NCI-H1092 (cell line): ENCODE results near the gene LIN7A.

ENCODE experiments used
- DNase-seq: peaks from one replicate; lab custom pipeline; 2025; lab: John Stamatoyannopoulos, UW

LIN7A gene

GRCh38 chr12:80937391-80938238 is at the start of gene LIN7A:
TSS of gene LIN7A (minus strand) at chr12:80937934. CDS start at chr12:80937722, 212 bp downstream.
- DNase-seq = peak; percentile 53

- no peak for DNase-seq
Measured at GRCh38 chr12:80986224-80986623, 48.5 kb upstream of the LIN7A start.

DNA sequence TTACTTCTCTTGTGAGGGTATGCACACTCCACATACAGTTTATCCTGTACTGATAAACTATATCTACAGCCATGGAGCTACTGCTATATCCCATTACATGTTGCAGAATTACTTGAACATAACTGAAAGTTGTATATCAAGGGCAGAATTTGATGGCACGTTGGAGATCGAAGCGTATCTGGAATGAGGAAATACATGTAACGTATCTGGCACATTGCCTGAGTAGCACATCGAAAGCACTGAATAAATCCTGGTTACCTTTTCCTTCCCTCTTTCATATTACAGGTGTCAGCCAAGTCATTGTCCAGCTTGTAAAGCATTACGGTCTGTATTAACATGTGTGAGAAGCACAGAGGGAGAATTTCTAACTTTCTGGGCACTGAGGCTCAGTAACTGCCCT is 42.1 kb upstream of the LIN7A start:
- DNase-seq = no peak

DNA sequence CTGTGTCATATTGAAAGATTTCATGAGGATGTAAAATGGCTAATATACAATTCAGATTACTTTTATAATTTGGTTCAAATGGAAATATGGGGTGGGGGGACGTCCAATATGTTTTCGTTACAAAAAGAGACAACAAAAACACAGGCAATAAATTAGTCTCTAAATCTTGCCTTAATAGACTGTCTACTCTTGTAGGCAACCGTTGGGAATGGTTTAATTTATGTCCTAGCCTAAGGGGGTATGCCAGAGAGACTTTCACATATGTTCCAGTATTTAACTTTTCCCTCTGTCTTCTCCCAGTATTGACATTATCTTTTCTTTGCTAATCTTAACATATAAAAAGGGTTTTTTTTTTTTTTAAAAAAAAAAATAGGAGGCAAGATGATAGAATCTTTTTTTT is 41.5 kb upstream of the LIN7A start:
- DNase-seq = no peak

GRCh38 chr12:80977346-80977745 is 39.6 kb upstream of the LIN7A start:
- no peak for DNase-seq

GRCh38 chr12:80968326-80968725 is 30.6 kb upstream of the LIN7A start:
- no peak for DNase-seq

- no peak for DNase-seq
Measured at GRCh38 chr12:80967565-80967964, 29.8 kb upstream of the LIN7A start.

DNA sequence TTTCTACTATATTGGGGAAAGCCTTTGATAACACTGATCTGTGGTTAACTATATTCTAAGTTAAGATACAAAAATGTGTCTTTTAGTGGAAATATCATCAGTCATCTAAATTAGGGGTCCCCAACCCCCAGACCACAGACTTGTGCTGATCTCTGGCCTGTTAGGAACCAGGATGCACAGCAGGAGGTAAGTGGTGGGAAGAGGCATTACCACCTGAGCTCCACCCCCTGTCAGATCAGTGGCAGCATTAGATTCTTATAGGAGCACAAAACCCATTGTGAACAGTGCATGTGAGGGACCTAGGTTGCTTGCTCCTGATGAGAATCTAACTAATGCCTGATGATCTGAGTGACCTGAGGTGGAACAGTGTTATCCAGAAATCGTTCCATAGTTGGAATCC is 28.3 kb upstream of the LIN7A start:
- no peak for DNase-seq

GRCh38 chr12:80958162-80958561 is 20.4 kb upstream of the LIN7A start:
- DNase-seq = no peak

DNA sequence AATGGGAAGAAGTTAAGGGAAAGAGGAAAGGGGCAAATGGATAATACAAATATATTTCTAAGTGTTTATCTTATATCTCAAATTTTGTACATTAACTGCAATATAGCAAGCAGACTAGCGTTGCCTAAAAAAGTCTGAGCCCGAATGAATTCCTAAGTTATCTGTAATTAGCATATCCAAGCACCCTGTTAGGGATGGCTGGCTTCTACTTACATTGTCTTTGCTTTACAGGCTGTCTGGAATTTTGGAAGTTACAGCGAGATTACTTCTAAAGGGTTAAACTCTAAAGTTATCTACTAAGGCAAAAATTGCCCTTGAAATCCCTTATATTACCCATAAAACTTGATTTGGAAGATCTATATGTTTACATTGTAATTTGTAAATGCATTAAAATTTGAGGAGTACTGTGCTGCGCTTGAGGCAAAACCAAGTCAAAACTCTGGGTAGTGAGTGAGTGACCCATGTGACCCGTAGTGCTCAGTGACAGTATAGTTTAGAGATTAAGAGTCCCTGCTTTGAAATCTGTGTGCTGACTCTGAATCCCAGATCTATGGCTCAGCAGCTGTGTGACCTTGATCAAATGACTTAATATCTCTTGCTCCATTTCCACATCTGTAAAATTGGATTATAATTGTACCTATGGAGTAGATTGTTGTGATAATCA is 17.3 kb upstream of the LIN7A start:
- no peak for DNase-seq

DNA sequence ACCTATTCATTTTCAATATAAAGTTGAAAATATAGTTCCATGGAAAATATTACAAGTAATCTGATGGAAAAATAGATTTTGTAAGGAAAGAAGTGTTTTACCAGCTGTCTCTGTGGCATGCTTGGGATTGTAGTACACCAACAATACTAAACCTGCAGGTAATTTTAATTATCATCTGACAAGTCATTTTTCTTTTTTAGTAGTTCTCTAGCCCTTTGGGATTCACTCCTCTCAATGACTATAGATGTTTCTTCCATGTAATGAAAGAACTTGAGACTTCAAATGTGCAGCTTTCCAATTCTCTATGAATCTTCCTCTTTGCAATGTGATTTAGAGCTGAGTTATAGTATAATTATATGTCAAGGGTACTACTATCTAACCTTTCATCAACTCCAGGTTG is 14.7 kb upstream of the LIN7A start:
- no peak for DNase-seq

DNA sequence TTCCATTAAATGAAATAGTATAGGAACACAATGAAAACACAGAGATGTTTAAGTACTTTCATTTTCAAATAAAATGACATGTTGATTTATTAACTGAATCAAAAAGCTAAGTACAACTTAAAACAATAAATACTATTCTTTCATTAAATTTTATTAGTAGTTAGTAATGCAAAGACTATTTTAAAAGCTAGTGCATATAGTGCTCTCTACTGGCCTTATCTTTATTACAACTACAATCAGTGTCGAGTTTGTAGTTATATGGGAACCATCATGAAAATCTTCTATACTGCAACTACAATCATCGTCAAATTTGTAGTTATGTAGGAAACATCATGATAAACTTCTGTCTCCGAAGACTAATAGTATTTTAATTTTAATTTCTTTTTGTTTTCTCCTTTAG is 8.9 kb upstream of the LIN7A start:
- DNase-seq = no peak

GRCh38 chr12:80943338-80943737 is 5.6 kb upstream of the LIN7A start:
- DNase-seq = no peak

GRCh38 chr12:80941916-80942315 is 4.2 kb upstream of the LIN7A start:
- DNase-seq = no peak

DNA sequence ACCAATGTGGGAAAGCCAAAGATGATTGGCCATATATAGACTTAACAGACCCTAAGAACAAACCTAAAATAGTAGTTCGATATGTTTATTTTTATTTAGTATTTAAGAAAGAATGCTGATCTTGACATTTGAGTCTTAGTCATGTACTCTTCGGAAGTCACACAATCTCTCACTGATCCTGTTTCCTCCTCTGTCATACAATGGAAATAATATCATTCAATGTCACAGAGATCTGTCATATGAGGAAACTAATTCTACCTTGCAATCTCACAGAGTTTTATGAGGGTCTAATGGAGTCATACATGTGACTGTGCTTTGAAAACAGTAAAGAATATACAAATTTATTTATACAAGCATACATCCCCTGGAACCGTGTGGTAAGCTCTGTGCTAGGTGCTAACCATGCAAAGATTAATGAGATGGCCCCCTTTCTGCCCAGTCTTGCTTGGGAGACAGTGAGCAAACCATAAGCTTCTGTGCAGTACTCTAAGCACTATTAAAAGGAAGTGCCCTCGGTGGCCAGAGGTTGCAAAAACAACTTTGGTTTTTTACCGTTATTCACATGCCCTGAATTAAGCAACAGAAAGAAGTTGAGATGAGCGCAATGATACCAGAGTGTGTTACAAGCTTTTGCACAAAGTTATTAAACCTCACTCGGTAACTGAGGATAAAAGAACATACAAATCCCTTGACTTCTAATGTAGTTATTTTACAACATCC is 1.7 kb upstream of the LIN7A start:
- no peak for DNase-seq

DNA sequence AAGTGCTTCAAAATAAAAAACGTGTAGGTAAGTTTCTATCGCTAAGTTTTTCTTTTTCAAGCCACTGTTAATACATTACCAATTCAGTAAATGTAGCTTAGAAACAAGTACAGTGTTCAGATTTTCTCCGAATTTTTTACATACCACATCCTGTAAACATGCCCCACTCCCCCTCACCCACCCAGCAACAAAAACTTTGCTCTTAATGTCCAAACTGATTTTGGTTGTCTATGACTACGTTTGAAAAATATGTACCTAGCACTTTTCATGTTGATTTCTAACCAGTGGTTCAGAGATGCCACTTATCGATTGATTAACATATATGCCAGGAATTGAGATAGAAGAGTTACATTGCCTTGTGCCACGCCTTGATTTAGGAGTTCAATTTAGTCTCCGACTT is 663 bp upstream of the LIN7A start:
- DNase-seq = no peak

DNA sequence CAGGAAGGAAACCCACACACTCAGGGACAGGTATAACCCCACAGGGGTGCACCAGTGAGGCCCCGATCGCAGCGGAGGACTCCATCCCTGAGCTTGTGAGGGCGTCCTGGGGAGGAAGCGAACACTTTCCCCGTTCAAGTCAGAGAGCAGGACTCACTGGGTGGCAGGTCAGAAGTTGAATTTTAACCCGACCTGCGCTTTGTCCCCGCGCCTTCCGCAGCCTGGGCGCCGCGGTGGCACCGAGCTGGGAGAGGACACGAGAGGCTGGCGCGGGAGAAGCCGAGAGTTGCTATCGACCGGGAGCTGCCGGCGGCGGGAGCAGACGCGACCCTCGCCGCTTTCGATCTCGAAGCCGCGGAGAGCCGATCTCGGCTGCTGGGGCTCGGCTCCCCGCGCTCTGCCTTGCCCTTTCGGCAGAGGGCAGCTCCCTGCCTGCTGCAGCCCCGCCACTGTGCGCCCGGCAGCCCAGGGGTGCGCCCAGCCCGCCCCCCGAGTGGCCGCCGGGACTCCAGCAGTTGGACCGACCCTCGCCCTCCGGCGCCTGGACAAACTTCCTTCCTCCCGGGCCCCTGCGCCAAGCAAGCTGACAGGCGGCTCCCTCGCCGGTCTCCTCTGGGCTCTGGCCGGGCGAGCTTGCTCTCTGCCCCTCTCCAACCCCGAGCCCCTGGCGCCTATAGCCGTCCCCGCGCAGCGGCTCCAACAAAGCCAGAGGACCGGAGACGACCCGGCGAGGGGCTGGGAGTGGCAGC is 918 bp downstream of the LIN7A start:
- DNase-seq = no peak

DNA sequence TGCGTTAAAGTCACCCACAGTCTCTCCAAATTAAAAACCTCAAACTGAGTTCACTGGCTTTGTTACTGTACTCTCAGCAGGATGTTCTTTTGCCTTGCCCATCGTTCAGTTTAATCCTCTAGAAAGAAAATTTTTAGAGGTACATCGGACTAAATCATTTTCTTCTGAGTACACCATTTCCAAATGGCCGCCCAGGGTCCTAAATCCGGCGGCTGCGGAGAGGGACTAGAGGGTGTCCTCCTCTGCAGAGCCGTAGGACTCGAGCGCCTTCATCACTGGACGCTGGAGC is 1.4 kb downstream of the LIN7A start:
- peak; percentile 62 for DNase-seq

- DNase-seq = no peak
Measured at GRCh38 chr12:80935111-80935510, 2.6 kb downstream of the LIN7A start.

GRCh38 chr12:80925983-80926382 is 11.8 kb downstream of the LIN7A start:
- DNase-seq = no peak

DNA sequence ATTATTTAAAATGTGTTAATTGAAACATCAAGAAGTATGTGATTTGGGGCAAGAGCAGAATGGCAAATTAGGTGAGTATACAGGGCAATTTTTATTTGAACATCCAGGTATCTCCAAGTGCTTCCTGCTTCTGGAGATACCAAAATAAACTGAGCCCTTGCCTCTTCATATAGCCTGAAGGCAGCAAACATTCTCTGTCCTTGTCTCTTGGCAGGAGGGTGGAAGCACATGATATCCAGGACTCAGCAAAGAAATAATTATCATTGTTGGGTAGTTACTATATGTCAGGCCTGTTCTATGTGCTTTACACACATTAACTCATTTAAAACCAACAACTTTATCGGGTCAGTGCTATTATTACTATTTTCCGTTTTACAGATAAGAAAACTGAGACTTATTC is 12.5 kb downstream of the LIN7A start:
- no peak for DNase-seq

DNA sequence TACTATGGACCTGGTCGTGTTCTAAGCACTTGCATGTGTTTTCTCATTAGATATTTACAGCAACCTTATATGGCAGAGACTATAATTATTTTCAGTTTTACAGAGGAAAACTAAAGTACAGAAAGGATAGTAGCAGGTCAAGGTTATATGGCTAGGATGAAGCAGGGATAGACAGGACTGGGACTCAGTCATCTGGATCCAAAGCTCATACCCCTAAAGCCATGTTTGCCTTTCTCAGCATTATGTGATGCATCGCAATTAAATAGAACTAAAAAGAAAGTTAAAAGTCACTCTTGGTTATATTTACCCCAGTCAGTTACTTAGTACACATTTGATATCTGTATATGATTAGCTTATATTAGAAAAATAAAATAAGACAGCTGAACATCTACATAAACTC is 13.3 kb downstream of the LIN7A start:
- no peak for DNase-seq

GRCh38 chr12:80920006-80920405 is 17.7 kb downstream of the LIN7A start:
- no peak for DNase-seq
